ENCODE results near the gene CCDC97. TPM values are rescaled to one million over a fixed set of nuclear protein-coding genes. Genes with fewer than 3 reads are reported as not detected.
A peak's percentile ranks its signal among the peaks of the same experiment; 100 is the strongest.

The CCDC97 gene
- total and polyA plus RNA-seq, 2 of the 8 experiments (the other 6 are each of a cell fraction or from before 2014, with no cell fraction given): 19.8 to 27.1 TPM

GRCh38 chr19:41350735-41351338 is 40.9 kb downstream of the CCDC97 start (continued):
- TF ChIP-seq JUND (IDR thresholded peaks at IDR 0.05; ENCODE audit: low read length): no peak
- no peak for TF ChIP-seq GABPA (IDR thresholded peaks at IDR 0.05; ENCODE audit: borderline replicate concordance, insufficient read depth, low read length)
- peak; percentile 41 for TF ChIP-seq EZH2 (IDR thresholded peaks at IDR 0.05; ENCODE audit: low read depth, low read length, severe bottlenecking)
- no peak for TF ChIP-seq KDM5A (IDR thresholded peaks at IDR 0.05; ENCODE audit: low read length)

Measured in H1 (cell line).